ENCODE data around the gene GTSE1.

GTSE1 gene

DNA sequence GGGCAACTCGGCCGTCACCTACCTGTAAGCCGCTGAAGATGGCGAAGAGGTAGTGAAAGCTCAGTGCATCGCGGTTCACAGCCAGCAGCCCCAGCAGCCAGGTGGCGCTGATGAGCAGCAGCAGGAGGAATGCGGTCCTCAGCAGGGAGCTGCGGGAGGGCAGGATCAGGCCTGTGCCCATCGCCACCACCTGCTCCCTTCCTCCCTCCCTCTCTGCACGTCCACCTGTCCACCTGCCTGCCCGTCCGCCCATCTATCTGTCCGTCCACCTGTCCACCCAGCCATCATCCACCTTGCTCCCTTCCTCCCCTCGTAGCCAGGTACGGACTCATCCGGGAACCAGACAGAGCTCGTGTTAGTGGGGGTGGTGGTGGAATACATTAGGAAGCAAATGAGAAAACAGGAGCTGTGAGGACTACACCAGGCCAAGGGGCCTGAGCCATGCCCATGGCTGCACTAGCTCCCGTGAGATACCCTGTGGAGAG is 71.1 kb downstream of the GTSE1 start:
- DNase-seq = peak; percentile 71

DNA sequence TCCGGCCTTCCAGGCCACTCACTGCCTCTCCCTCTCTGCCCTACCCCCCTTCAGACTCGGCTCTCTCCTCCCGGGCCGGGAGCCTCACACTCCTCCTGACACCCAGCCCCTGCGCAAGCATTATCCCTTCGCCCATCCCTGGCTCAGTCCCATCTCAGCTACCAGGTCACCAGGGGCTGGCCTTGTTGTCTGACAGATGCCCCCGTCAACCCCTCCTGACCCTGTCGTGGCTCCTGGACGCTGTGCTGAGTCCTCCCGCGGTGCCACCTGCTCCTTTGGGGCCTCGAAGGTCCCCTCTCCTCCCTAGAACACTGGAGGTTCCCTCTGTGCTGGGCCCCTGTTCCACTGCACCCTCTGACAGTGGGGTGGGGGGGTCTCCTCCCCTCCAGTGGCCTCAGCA is 71.8 kb downstream of the GTSE1 start:
- no peak for DNase-seq

DNA sequence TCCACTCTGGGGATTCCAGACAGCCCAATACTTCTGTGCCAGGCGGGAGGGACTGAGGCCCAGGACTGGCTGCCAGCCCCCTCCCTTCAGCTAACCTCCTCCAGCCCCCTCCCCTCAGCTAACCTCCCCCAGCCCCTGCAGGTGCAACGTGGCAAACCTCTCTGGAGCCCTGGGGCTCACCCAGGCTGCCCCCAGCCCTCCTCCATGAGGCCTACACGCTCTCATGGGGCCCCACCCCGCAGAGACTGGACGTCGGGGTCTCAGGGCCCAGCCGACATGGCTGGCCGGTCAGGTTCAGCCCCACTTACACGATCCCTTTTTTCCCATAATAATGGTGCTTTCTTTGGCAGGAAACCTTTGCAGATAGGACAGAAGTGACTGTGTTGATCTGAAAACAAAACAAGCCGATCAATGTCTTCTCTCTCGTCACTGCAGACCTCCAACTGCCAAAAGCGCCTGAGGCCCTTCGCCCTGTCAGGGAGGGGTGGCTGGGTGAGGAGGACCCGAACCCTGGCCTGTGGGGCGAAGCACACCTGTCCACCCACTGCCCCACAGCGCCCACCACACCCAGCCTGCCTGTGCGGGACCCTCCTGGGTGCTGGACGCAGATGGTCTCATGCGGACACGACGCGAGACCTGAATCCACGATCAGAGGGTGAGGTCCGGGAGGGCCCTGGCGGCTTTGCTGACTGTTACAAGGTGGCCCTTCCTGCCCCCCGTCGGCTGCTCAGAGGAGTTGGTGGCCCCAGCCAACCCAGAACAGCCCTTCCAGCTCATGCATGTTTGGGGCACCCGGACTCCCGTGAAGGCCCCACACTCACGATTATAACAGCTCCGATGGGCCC is 72.4 kb downstream of the GTSE1 start:
- DNase-seq = no peak

DNA sequence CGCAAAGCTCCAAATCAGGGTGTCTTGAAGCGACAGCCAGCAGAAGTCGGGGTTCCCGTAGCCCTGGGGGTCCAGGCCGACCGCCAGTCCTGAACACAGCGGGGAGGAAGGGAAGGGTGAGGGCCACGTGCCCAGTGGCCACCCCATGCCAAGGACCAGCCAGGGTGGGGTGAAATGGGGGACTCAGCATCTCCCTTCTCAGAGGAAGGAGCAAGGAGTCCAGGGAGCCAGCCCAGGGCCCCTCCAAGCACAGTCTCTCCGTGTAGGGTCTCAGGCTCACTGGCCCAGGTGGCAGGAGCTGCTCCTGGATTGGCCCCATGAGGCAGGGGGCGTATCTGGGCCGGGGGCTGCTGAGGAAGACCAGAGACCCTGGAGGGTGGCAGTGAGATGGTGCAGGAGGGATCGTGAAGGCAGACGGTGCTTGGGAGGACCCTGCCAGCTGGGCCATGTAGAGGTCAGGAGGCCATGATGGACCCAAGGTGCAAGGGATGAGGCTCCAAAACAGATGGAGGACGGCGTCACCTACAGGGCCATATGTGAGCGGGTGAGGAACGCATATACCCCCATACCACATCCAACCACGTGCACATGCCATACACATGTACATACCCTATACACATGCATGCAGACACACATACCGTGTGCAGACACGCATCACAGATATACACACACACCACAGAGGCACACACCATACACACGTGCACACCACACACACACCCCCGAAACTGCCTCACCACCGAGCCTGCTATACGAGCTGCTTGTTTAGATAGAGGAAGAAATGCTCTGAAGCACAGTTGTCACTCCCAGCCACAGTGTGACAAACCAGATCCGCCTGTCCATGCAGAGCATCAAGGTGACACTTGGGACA is 73.3 kb downstream of the GTSE1 start:
- no peak for DNase-seq

DNA sequence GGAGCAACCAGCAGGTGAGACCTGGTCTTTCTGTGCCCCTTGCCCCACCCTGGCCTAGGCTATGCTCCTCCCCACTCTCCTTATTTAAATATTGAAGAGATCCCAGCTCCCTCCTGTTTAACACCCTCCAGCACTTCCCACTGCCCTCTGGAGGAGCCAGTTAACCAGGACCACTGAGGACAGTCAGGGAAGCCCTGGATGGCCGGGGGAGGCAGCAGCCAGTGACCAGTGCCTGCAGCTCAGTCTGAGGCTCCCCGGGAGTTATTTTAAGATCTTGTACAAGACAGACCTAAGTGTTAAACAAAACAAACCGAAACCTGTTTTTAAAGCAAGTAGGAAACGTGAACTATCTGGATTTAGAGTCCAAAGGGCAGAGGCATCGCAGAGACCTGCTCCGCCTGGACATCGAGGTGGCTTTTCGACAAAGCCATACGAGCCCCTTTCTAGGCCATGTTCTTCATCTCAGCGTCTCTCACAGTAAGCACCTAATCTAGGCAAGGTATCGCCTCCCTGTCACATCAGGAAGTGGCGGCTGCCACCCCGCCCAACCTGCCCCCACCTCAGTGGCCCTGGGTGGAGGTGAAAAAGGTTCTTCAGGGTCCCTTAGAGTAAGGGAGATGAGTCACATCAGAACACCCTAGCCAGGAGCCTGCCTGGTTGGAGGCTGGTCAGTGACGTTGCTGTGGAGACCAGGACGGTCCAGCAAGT is 74.1 kb downstream of the GTSE1 start:
- DNase-seq = no peak

DNA sequence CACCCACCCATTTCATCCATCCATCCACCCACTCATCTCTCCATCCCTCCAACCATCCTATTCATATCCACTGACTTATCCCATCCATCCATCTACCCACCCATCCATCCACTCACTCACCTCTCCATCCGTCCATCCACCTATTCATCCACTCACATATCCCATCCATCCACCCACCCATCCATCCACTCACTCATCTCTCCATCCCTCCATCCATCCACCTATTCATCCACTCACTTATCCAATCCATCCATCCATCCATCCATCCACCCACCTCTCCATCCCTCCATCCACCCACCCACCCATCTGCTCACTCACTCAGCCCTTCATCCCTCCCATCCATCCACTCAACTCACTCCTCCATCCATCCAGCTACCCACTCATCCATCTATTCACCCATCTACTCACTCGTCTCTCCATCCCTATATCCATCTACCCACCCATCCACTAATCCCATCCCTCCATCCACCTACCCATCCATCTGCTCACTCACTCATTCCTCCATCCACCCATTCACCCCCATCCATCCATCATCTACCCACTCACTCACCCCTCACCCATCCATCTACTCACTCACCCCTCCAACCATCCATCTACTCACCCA is 75.1 kb downstream of the GTSE1 start:
- DNase-seq = no peak

DNA sequence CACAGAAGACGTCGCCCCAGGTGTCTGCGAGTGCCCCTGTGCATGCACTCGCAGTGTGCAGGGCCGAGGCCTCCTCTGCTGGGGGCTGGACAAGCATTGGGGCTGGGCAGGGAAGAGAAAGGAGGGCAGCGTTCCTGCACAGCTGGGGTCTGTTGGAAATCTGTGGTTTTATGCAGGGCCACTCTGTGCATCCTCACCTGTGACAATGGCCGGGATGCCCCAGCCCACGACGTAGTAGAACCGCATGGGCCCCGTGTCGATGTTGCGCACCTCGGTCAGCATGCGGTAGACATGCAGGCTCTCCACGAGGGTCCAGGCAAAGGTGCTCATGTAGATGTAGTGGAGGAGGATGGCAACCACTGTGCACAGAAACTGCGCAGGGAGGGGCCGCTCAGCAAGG is 76.0 kb downstream of the GTSE1 start:
- no peak for DNase-seq

DNA sequence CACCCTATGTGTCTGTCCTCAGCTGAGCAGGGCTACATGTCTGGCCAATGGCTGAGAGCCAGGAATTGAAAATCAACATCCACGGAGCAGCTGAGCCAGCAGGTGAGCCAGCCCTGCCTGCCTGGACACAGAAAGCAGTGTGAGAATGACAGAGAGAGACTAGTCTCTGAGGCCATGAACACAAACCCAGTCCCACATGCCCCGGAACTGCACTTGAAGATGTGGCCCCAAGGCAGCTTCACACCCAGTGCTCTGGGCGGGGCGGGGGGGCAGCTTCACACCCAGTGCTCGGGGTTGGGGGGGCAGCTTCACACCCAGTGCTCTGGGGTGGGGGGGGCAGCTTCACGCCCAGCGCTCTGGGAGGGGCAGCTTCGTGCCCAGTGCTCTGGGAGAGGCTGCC is 76.5 kb downstream of the GTSE1 start:
- no peak for DNase-seq

DNA sequence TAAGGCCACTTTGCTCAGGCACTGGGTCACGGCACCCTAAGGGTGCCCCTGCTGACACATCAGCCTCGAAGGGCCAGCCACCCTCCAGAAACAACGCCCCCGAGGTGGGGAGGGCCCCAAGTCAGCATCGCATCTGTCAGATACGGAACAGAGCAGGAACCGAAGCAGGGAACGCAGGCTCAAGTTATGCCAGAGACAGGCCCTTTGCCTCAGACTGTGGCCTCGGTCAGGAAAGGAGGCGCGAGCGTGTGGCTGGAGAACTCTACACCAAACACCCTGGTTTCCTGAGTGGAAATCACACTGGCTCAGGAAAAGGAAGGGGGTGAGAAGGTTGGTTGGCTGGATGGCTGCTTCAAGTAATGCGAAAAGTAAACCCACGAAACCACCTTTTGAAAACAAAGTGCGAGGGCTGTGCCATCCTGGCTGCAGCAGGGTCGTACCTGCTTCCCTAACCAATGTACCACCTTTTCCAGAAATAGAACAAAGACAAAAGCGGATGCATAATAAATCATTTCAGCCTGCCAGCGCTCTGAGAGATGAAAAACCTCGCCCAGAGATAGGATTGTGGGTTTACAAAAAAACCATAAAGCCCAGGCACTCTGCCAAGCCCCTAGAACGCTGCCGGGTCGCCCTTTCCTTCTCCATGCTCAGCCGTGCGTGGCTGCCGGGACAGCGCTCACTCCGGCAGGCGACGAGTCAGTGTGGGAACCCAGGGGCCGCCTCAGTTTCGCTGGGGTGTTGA is 77.4 kb downstream of the GTSE1 start:
- no peak for DNase-seq

DNA sequence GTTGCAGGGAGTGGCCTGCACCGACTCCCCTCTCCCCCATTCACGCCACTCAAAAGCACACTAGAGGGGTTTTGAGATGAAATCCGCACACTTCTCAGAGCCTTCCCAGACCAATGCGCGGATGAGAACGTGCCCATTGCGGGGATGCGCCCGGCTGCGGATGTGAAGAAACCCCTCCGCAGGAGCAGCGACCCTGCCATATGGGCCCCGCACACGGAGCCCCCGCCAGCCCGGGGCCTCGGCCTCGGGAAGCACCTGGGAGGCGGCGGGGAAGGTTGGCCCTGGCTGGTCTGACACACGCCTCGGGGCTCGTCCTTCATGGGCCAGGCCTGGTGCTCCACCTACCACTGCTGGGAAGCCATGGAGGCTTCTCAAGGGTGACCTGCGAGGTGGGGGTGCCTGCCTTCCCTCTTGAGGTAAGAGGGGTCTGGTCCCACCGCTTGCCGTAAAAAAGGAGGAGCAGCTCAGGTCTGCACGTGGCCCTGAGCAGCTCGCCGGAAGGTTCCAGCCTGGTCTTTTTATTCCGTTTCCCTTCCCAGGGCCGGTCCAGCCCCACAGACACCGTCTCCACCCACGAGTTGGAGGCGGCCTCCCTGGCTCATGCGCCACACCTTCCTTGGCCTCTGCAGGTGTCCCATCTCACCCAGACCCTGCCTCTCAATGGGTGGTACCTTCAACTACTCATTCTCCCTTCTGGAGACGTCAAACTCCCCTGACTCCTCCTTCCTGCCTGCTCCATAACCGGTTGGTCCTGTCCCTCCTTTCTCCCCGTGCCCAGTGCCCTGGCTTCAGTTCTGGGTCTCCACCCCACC is 78.2 kb downstream of the GTSE1 start:
- no peak for DNase-seq

DNA sequence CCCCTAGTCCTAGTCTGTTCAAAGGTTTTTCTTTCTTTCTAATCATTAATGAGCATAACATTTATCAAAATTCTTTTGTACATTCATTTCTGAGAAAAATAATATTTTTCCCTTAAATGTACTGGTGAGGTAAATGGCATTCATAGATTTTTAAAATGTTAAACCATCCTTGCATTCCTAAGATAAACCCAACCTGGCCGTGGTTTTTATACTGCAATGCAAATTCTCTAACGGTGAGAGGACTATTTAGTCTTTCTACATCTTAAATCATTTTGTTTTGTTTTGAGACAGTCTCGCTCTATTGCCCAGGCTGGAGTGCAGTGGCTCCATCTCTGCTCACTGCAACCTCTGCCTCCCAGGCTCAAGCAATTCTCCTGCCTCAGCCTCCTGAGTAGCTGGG is 79.4 kb downstream of the GTSE1 start:
- DNase-seq = no peak

DNA sequence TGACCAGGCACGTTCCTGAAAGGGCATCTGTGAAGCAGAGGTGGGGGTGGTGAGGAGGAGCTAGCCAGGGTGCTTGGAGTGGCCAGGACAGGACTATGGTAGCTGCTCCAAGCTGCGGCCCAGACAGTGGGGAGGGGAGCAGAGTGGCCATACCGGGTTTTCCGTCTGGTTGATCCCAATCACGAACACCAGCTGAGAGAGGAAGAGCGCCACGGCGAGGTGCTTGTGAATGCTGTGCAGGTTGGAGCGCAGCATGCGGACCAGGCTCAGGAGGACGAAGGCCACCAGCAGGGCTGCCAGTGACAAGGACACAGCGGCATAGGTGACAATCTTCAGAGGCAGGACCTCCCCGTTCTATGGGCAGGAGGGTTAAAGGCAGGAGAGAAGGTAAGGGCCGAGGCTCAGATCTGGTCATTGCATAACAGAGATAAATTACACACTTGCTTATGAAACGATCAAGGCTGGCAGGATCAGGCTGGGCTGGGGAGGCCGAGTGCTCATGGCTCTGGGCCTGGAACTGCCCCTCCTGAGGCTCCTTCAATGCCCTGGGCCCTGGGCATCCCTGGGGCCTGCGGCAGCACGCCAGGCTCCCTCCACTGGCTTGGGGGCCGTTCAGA is 80.3 kb downstream of the GTSE1 start:
- no peak for DNase-seq

DNA sequence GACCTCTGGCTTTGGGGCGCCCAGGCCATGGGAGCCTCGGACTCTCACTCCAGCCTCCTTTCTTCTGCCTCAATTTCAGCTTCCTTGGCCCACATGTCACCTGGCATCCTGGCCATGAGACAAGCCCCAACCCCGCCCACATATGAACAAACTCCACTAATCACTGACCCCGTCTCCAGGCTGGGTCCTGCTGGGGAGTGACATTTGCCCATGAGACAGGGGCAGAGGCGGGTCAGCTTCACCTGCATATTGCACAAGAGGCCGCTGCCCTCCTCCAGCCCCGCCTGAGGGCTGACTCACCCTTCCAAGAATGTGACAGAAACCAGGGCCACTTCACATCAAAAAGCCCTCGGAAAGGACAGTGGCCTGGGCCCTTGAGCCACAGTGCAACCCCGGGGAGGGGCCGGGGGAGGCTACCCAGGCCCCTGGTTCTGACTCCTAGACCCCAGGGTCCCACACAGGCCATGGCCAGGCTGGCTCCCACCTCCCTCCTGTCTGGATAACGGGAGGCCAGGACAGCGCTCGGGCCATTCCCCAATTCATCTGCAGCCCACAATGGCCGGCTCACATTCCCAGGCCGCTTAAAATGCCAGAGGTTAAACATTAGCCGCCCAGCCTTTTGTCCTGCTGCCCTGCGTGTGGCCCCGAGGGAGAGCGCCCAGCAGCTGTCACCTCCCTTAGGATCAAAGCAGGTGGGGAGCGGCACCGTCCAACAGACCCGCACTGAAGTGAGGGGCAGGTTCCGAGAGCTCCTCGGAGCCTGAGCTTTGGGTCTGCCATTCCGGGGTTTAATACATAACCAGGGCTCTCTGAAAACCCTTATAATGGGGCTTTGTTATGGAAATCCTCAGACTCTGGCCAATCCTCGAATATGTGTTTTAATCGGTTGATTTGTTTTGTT is 81.1 kb downstream of the GTSE1 start:
- DNase-seq = no peak

DNA sequence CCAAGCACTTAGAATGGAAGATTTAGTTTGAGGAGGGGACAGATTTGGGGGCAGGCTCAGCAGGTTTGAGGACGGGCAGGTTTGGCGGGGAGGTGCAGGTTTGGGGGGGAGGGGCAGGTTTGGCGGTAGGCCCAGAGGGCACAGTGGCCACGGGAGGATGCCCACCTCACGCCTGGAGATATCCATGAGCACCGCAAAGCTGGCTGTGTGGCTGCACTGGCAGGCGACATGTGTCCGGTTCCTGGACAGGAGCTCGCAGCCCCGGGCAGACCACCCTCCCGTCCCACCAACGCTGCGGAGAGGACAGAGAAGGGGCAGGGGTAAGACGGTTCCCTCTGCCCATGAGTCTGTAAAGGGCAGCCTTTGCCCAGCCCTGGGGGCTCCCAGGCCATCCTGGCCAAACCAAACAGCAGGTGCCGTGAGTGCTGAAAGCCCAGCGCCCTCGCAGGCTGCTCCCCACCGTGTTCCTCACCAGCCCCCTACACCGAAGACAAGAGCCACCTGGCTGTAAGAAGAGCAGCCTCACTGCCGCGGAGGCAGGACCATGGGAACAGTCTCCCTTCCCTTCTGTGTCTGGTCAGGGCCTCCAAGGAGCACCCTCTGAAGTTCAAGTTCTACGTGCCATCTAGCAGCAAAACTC is 81.9 kb downstream of the GTSE1 start:
- DNase-seq = no peak

DNA sequence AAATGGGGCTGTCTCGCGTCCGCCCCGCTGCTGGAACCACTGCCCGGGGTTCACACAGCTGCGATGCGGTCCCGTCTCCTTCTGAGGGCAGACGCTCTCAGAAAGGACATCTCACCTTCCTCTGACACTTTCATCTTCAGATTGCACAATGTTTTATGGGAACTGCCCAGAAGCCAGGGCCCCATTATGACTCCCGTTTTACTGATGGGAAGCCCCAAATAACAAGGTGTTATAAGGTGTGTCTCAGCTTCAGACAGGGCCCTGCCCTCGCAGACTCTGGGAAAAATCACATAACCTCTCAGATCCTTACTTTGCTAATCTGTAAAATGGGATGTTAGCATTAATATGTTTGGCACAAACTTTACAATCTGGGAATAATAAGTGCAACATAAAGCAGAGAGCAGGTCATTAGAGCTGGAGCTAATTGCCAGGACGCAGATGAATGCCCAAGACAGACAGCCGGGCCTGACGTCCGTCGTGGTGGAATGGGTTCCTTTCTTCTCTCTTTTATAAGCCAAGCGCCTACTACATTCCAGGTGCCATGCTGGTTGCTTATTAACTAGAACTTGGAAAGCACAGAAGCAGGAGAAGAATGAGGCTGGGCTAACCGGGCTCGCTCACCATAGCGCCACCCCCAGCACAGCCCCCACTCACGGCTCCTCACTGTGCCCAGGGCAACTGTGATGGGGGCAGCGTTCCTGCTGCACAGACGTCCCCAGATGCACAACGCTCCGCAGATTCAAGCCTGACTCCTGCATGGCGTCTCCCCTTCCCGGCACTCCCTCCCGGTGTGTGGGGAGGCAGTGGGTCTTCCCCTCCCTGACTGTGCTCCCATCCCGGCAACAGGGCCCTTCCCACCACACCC is 82.6 kb downstream of the GTSE1 start:
- DNase-seq = no peak

DNA sequence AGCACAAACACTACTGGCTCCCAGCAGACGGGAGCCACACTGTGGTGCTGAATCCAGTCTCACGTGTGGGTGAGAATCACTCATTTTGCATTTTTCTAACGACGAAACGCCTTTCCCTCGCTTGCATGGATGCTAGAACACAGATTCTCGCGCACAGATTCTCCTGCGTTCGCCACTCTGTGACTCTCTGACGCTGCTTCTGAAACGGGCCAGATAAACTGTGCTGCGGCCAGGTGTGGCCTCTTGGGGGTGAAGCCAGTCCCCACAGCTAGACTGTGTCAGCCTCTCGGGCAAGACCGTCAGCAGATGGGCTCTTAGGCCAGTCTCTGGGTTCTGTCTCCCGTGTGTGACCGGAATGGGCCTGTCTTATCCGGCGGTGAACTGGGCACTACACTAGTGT is 83.4 kb downstream of the GTSE1 start:
- no peak for DNase-seq

All from stimulated activated CD4-positive, alpha-beta T cell treated with anti-CD3 and anti-CD28 coated beads, Interleukin-12 subunit alpha, Interleukin-12 subunit beta, amount 100 ng/mL, for 4 hours (primary cell).